Nephron progenitor cell (in vitro differentiated cells): ENCODE measurements around the gene SLC9A1.

Experiments used
- DNase-seq: peaks from one replicate; pipeline ENCODE4 v3.0.0; 2021
- H3K27ac Mint-ChIP-seq: 2 replicates; pipeline ENCODE4 v1.8.0; 2021; ENCODE audit warnings: mild to moderate bottlenecking, moderate library complexity, mixed read lengths
- H3K27me3 Mint-ChIP-seq: 2 replicates; pipeline ENCODE4 v1.8.0; 2021; ENCODE audit warnings: mild to moderate bottlenecking, low read depth, mixed read lengths; ENCODE audit not compliant: poor library complexity
- H3K36me3 Mint-ChIP-seq: 2 replicates; pipeline ENCODE4 v1.8.0; 2021; ENCODE audit warnings: low read depth, mixed read lengths
- H3K4me1 Mint-ChIP-seq: 2 replicates; pipeline ENCODE4 v1.8.0; 2021; ENCODE audit warnings: mixed read lengths
- H3K4me3 Mint-ChIP-seq: 2 replicates; pipeline ENCODE4 v1.8.0; 2021; ENCODE audit warnings: mild to moderate bottlenecking, moderate library complexity, mixed read lengths
- H3K9me3 Mint-ChIP-seq: 2 replicates; pipeline ENCODE4 v1.8.0; 2021; ENCODE audit warnings: mild to moderate bottlenecking, moderate library complexity, mixed read lengths
- TF ChIP-seq, protein P1 (sequence below): fragments of 200-600 bp; sonication (generic); IDR thresholded peaks from 2 replicates; pipeline ENCODE4 v1.5.0; 2021; ENCODE audit warnings: antibody characterized with exemption

Gene SLC9A1

DNA sequence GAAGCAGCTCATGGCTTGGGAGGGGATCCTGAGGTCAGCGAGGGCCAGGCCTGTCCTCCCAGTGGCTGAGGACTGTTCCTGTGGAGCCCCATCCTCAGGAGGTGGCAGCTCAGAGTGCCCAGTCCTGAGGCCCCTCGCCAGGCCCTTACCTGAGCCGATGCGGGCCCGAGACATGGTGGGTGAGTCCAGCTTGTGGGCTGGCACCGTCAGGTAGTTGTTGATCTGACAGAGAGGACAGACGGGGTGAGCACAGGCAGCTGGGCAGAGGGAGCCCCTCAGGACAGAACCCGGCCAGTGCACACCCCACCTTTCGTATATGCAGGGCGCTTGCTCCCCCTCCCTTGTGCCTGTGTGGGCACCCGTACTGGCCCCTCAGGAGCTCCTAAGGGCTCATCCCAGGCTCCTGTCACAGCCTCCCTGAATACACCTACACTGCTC, 53.9 kb downstream of the SLC9A1 start:
- peaks cover 5% of the 10 kb centered on the region for H3K36me3 Mint-ChIP-seq
- peak overlapping the region; percentile 95 for H3K27ac Mint-ChIP-seq
- H3K27me3 Mint-ChIP-seq: peaks cover 3% of the 10 kb centered on the region
- no peak for DNase-seq
- H3K9me3 Mint-ChIP-seq: no peaks in the 10 kb centered on the region
- TF ChIP-seq, protein P1, sequence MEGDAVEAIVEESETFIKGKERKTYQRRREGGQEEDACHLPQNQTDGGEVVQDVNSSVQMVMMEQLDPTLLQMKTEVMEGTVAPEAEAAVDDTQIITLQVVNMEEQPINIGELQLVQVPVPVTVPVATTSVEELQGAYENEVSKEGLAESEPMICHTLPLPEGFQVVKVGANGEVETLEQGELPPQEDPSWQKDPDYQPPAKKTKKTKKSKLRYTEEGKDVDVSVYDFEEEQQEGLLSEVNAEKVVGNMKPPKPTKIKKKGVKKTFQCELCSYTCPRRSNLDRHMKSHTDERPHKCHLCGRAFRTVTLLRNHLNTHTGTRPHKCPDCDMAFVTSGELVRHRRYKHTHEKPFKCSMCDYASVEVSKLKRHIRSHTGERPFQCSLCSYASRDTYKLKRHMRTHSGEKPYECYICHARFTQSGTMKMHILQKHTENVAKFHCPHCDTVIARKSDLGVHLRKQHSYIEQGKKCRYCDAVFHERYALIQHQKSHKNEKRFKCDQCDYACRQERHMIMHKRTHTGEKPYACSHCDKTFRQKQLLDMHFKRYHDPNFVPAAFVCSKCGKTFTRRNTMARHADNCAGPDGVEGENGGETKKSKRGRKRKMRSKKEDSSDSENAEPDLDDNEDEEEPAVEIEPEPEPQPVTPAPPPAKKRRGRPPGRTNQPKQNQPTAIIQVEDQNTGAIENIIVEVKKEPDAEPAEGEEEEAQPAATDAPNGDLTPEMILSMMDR: no peak
- H3K4me1 Mint-ChIP-seq: peaks cover 39% of the 10 kb centered on the region
- no peak overlapping the region for H3K4me3 Mint-ChIP-seq

DNA sequence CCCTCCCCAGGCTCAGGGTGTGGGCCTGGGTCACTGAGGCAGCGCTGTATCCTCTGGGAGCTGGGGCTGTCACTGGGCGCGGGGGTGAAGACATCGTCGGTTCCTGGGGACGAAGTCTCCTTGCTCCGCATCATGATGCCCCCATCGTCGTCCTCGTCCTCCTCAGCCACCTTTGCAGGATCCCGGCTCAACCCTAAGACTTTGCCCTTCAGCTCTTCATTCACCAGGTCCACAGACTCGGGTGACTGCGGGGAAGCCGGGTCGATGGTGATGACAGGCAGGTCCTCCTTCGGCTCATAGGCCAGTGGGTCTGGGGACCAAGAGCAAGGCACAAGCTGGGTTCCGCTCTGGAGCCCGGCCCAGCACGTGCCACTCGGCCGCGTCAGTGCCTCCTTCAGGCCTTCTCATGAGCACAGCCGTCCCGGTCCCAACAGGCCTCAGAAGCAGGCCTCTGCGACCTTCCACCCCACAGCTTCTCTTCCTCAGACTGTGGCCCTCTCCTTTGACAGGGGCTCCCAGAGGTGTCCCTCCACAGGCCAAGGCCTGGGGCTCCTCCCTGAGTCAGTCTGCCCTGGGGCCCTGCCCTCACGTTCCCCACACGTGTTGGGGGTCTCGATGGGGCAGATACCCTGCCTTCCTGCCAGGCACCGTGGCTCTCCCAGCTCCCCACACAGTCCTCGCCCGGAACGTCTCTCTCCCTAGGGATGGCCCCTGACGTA, 54.4 kb downstream of the SLC9A1 start:
- peaks cover 37% of the 10 kb centered on the region for H3K4me1 Mint-ChIP-seq
- H3K4me3 Mint-ChIP-seq: peak overlapping the region; percentile 23
- peak overlapping the region; percentile 57 for H3K27ac Mint-ChIP-seq
- H3K9me3 Mint-ChIP-seq: no peaks in the 10 kb centered on the region
- TF ChIP-seq, protein P1: no peak
- H3K36me3 Mint-ChIP-seq: peaks cover under 1% of the 10 kb centered on the region
- peaks cover 7% of the 10 kb centered on the region for H3K27me3 Mint-ChIP-seq
- no peak for DNase-seq

DNA sequence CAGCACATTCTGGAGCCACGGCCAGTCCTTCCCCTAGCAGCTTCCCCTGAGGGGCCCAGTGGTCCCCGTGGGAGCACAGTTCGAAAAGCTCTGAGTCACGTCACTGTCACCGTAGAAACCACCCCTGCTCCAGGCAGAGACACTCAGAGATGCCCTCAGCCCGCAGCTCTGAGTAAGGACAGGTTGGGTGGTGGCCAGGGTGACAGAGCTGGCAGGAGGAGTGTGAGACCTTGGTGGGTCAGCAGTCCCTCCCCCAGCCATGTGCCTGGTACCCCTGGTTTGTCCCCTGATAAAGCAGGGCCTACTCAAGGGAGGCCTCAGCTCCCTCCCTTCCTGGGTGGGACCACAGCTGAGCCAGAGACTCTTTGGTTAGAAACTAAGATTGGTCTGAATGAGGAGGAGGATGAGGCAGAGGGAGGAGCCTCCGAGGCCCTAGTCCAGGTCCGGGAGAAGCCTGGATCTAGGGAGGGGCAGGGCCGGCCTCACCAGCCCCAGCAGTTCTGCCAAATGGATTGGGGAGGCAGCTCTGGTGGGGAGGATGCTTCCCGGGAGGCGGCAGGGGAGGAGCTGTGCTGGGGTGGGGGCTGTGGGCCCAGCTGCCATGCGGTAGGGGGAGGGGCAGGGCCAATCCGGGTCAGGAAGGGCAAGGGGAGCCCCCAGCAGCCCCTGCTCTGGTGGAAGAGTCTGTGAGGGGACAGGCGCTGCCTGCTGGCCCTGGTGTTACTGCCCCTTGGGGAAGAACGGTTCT, 55.2 kb downstream of the SLC9A1 start:
- peak overlapping the region; percentile 71 for H3K27ac Mint-ChIP-seq
- no peaks in the 10 kb centered on the region for H3K36me3 Mint-ChIP-seq
- H3K9me3 Mint-ChIP-seq: no peaks in the 10 kb centered on the region
- DNase-seq: peak; percentile 40
- H3K4me3 Mint-ChIP-seq: peak overlapping the region; percentile 51
- peaks cover 37% of the 10 kb centered on the region for H3K4me1 Mint-ChIP-seq
- TF ChIP-seq, protein P1: no peak
- H3K27me3 Mint-ChIP-seq: peaks cover 6% of the 10 kb centered on the region

DNA sequence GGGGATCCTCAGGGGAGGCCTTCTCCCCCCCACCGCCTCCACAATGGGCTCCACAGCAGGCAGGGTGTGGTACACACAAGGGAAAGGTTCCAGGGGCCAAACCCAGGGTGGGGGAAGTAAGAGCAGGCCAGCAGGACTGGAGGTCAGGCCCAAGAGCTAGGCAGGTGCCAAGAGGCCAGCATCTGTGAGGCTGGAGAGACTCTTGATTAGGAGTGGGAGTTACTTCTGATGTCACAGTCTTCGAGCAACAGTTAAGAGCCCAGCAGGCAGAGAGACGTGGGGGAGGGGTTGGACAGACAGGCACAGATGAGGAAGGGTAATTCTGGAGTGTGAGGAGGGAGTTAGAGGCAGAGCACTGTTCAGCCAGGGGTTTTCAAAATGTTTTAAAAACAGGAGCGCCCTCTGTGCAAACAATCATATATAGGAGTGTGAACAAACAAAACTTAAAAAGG, 55.8 kb downstream of the SLC9A1 start:
- H3K9me3 Mint-ChIP-seq: no peaks in the 10 kb centered on the region
- TF ChIP-seq, protein P1: no peak
- peak; percentile 52 for DNase-seq
- H3K36me3 Mint-ChIP-seq: no peaks in the 10 kb centered on the region
- H3K27me3 Mint-ChIP-seq: peaks cover 4% of the 10 kb centered on the region
- H3K27ac Mint-ChIP-seq: peak overlapping the region; percentile 71
- H3K4me1 Mint-ChIP-seq: peaks cover 37% of the 10 kb centered on the region
- H3K4me3 Mint-ChIP-seq: peak overlapping the region; percentile 51

DNA sequence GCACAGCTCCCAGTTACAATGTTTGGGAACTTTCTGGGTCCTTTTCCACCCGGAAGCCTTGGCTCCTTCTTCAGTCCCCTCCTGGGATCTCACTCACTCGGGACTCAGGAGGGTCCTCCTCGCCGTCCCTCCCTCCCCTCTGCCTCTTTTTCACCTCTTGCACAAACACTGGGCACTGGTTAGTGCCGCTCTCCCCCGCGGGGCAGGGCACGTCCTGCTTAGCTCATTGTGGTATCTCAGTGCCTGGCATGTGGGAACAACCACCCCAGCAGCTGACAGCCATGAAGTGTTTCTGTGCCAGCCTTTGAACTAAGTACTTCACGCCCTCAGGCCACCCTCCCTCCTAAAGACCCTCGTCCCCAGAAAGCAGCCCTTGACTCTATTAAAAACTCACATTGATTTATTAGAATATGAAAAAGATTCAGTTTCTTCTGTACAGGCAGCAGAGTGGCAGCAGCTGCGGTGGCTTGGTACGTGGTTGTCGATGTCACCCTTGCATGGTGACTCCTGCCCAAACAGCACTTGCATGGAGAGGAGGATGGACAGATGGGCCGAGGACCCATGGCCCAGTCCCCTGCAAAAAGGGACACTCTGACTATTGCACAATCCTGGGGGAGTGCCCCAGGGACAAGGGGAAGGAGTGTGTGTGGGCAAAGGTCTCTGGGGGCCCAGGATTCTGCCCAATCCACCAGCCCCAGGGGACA, 56.3 kb downstream of the SLC9A1 start:
- Mint-ChIP-seq H3K27me3 (peaks cover 4% of the 10 kb centered on the region), H3K27ac (peak overlapping the region; percentile 71), H3K9me3 (no peaks in the 10 kb centered on the region), H3K36me3 (no peaks in the 10 kb centered on the region), H3K4me1 (peaks cover 37% of the 10 kb centered on the region), H3K4me3 (peak overlapping the region; percentile 51)
- DNase-seq: no peak
- TF ChIP-seq, protein P1: no peak
